Islet of Langerhans (tissue), 1 donor: ENCODE results near the gene PRPH.
"Not testable (repeated sequence)": the region's sequence is repeated elsewhere in the genome, so short reads cannot be mapped to it uniquely, and the experiment has no call there.

Source experiments
- FAIRE-seq: peaks from one replicate; lab custom pipeline; 2011; peaks lifted over from hg19 to GRCh38; lab: Jason Lieb, UNC

Gene PRPH

GRCh38 chr12:49333778-49334177, 38.8 kb downstream of the PRPH start:
- not testable (repeated sequence) for FAIRE-seq

- no peak for FAIRE-seq
These were observed 39.3 kb downstream of the PRPH start for GRCh38 chr12:49334226-49334625.

- FAIRE-seq, result no peak
These were observed 39.7 kb downstream of the PRPH start for GRCh38 chr12:49334681-49335080.

- FAIRE-seq, result no peak
These were observed 40.4 kb downstream of the PRPH start for GRCh38 chr12:49335118-49335954.

GRCh38 chr12:49335955-49336644, 41.2 kb downstream of the PRPH start:
- FAIRE-seq, result no peak

- FAIRE-seq, result no peak
These were observed 42.0 kb downstream of the PRPH start, which contains the start of gene C1QL4 for GRCh38 chr12:49336645-49337584. Gene C1QL4, minus strand, starts transcription at chr12:49337188. Its CDS starts 711 bp downstream, at chr12:49336477.

GRCh38 chr12:49338830-49339463, 44.0 kb downstream of the PRPH start:
- FAIRE-seq, result no peak

- no peak for FAIRE-seq
These were observed 44.5 kb downstream of the PRPH start for GRCh38 chr12:49339464-49339861.

- no peak for FAIRE-seq
These were observed 45.3 kb downstream of the PRPH start for GRCh38 chr12:49340095-49340870.

- no peak for FAIRE-seq
These were observed 46.2 kb downstream of the PRPH start for GRCh38 chr12:49340971-49341776.

- no peak for FAIRE-seq
These were observed 46.8 kb downstream of the PRPH start for GRCh38 chr12:49341777-49342065.

- FAIRE-seq, result no peak
These were observed 47.3 kb downstream of the PRPH start for GRCh38 chr12:49342066-49342913.

- no peak for FAIRE-seq
These were observed 48.2 kb downstream of the PRPH start for GRCh38 chr12:49342914-49343731.

- no peak for FAIRE-seq
These were observed 49.6 kb downstream of the PRPH start for GRCh38 chr12:49344486-49345050.

- no peak for FAIRE-seq
These were observed 50.3 kb downstream of the PRPH start for GRCh38 chr12:49345051-49345824.

GRCh38 chr12:49345825-49346658, 51.1 kb downstream of the PRPH start:
- FAIRE-seq, result no peak
